NOMO-1 treated with dmso at 0.1 percent for 144 hours (cell line): ENCODE results near the gene MTA3.
"Not testable (repeated sequence)": the region's sequence is repeated elsewhere in the genome, so short reads cannot be mapped to it uniquely, and the experiment has no call there.

Source experiments
- DNase-seq: peaks from one replicate; lab custom pipeline; 2025; ENCODE audit not compliant: unreplicated experiment; lab: John Stamatoyannopoulos, UW

MTA3 gene

DNA sequence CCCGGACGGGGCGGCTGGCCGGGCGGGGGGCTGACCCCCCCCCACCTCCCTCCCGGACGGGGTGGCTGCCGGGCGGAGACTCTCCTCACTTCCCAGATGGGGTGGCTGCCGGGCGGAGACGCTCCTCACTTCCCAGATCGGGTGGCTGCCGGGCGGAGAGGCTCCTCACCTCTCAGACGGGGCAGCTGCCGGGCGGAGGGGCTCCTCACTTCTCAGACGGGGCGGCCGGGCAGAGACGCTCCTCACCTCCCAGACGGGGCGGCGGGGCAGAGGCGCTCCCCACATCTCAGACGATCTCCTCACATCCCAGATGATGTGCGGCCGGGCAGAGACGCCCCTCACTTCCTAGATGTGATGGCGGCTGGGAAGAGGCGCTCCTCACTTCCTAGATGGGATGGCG is 37.7 kb downstream of the MTA3 start:
- not testable (repeated sequence) for DNase-seq

- DNase-seq, result no peak
Observed at GRCh38 chr2:42607101-42607637, 38.7 kb downstream of the MTA3 start.

- no peak for DNase-seq
Observed at GRCh38 chr2:42613281-42614064, 45.0 kb downstream of the MTA3 start.

- no peak for DNase-seq
Observed at GRCh38 chr2:42614838-42615237, 46.4 kb downstream of the MTA3 start.

DNA sequence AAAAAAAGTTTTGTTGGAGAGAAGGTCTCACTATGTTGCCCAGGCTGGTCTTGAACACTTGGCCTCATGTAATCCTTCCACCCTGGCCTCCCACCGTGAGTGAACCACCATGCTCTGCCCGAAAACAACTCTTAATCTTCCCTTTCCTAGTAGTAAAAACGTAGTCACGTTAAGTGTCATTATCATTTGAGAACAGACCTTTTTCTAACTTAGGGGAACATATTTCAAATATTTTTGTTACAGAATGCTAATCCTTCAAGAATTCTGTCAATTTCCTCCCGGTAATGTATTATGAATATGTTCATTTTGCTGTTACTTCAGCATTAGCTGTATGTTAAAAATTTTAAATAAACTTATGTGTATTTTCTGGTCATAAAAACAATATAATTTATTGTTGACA is 49.7 kb downstream of the MTA3 start:
- no peak for DNase-seq

DNA sequence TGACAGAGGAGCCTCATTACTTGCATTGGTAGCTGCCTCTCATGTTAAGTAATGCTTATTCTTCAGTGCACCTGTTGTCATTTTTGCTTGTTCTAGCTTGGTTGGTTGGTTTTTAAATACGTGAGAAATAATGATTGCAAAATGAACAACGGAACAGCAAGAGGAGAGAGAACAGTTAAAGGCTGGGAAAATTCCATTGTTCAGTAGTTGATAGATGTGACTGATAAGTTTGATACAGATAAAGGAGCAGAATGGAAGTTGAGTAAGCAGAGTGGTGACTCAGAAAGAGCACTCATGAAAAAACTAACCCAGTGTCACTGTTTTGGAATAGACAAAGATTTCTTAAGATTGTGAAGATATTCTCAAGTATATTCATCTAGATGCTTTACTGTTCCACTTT is 50.5 kb downstream of the MTA3 start:
- DNase-seq, result no peak

DNA sequence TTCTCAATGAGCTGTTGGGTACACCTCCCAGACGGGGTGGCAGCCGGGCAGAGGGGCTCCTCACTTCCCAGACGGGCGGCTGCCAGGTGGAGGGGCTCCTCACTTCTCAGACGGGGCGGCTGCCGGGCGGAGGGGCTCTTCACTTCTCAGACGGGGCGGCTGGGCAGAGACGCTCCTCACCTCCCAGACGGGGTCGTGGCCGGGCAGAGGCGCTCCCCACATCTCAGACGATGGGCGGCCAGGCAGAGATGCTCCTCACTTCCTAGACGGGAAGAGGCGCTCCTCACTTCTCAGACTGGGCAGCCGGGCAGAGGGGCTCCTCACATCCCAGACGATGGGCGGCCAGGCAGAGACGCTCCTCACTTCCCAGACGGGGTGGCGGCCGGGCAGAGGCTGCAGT is 53.2 kb downstream of the MTA3 start:
- not testable (repeated sequence) for DNase-seq

DNA sequence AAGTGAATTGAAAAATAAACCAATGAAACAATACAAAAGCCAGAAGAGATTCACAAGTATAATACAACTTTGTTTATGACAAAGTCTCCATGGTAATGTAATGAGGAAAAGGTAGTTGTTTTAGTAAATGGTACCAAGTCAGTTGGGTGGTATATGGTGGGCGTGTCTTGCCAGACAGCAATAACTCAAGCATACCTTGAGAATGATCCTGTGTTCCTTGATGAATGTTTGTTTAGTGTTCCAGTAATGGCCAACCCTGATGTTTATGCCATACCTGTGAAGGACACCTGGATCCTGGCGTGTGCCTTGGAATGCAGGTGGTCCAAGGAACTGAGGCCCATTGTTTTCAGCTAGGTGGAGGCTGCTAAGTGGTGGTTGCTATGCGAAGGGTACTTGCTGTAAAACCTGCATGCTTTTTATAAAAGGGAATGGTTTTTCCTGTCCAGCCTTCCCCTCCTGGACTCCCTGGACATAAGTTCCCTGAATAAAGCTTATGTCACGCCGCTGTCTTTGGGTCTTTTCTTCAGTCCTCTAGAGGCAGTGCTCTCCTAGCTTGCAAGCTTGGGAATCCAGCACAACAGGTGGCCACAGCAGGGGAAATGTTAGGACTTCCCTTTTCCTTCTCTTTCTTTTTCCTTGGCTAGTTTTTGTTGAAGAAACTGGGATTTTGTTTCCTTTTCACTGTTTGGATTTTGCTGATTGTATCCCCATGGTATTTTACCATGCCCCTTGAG is 54.7 kb downstream of the MTA3 start:
- no peak for DNase-seq

- DNase-seq, result no peak
Observed at GRCh38 chr2:42624047-42624446, 55.6 kb downstream of the MTA3 start.

DNA sequence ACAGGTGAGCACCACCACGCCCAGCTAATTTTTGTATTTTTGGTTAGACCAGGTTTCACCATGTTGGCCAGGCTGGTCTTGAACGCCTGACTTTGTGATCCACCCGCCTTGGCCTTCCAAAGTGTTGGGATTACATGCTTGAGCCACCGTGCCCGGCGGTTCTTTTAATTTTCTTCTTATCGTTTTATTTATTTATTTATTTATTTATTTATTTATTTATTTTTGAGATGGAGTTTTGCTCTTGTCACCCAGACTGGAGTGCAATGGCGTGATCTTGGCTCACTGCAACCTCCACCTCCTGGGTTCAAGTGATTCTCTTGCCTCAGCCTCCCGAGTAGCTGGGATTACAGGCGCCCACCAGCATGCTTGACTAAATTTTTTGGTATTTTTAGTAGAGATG is 59.6 kb downstream of the MTA3 start:
- not testable (repeated sequence) for DNase-seq

DNA sequence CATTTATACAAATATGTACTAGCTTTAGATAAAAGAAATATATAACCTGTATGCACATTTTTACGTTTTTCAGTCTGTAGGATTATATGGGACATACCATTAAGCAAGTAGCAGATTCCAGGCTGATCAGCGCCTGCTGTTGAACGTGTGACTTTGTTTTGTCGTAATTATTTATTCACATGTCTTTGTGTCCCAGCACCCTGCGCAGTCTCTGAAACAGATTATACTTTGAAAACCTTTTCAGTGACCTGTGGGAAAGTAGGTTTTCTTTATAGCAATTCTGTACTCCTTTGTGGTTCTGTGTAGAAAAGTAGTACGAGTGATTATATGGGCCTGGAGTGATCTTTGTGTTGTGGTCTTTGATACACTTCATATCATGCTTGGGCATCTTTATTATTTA is 68.5 kb downstream of the MTA3 start:
- no peak for DNase-seq

DNA sequence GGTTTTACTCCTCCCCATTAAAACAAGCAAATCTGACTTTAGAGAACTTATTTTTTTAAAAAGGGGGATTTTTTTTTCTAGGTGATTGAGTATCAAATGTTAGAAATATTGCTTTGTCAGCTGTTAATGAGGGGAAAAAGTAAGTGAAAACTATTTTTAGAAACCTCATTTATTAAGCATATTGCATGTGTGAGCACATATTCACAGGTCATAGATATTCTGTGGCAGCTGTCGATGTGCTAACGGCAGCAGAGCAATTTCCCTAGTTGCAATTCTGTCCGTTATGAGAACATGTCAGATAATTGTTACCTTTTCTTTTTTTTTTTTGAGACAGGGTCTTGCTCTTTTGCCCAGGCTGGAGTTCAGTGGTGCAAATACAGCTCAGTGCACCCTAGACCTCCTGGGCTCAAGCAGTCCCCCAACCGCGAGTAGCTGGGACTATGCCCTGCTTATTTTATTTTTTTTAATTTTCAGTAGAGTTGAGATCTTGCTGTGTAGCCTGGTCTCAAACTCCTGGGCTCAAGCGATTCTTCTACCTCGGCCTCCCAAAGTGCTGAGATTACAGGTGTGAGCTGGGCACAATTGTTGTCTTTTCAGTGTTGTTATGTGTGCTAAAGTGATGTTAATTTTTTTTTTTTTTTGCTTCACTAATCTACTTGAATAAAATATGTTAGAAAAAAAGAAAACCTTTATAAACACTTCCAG is 69.8 kb downstream of the MTA3 start:
- no peak for DNase-seq

- no peak for DNase-seq
Observed at GRCh38 chr2:42639340-42640077, 71.1 kb downstream of the MTA3 start.

DNA sequence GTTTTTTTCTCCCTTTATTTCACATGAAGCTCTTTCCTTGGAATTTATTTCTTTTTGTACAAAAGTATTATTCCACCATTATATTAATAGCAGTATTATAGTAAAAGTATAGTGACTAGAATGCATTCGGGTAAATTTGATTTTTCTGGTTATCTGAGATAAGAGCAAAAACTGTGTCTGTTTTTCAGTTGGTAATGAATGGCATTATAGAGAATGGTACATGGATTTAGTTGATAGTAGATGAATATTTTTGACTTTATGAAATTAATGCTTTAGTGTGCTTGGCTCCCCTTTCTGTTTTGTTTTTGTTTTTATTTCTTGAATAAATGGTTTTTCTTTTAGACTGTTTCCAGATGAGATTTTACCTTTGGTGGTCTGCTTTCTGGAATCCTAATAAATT is 71.8 kb downstream of the MTA3 start:
- DNase-seq, result no peak

DNA sequence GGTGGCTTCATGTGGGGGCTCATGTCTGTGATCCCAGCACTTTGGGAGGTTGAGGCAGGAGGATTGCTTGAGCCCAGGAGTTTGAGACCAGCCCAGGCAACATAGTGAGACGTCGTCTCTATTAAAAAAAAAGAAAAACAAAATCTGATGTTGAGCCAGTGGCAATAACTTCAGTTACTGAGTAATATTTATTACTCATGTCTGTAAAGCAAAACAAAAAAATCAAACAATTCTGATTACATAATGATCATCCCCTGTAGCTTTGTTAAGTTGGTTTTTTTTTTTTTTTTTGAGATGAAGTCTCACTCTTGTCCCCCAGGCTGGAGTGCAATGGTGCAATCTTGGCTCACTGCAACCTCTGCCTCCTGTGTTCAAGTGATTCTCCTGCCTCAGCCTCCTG is 73.9 kb downstream of the MTA3 start:
- not testable (repeated sequence) for DNase-seq

DNA sequence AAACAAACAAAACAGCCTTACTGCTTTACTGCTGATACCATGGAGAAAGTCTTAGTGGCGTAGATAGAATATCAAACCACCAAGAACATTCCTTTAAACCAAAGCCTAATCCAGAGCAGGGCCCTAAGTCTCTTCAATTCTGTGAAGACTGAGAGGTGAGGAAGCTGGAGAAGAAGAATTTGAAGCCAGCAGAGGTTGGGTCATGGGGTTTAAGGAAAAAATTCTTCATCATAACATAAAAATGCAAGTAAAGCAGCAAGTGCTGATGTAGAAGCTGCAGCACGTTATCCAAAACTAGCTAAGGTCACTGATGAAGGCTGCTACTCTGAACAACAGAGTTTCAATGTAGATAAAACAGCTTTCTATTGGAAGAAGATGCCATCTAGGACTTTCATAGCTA is 77.1 kb downstream of the MTA3 start:
- DNase-seq, result no peak

DNA sequence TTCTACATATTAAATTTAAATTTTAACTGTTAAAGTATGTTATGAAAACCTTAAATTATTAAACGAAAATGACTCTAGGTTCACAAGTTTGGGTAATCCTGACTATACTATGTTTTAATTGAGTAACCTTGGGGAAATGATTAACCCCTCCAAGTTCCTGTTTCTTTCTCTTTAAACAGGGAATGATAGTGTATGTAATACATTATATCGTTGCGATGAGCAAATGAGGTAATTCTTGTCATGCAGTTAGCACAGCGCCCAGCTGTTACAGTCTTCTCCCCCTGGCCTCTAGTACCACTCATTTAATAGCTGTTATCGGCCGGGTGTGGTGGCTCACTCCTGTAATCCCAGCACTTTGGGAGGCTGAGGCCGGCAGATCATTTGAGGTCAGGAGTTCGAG is 80.4 kb downstream of the MTA3 start:
- peak; percentile 51 for DNase-seq

GRCh38 chr2:42651057-42651456 is 82.6 kb downstream of the MTA3 start:
- DNase-seq, result no peak

DNA sequence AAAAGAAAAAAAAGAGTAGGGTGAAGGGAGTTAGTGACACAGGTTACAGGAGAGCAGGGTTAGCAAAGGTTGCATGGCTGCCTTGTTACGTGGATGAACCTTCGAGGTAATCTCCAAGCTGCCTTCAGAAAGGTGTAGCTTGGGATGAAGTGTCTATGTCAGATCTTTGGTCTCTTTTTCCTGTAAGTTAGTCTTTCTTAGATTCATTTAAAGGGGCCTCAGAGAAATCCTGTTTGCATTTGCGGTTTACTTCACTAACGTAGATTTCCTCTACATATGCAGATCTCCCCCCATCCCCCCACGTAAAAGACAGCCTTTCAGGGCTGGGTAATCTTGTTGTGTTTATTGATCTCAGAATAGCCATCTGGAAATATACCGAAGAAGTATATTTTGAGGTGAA is 83.7 kb downstream of the MTA3 start:
- DNase-seq, result no peak

GRCh38 chr2:42653039-42653438 is 84.6 kb downstream of the MTA3 start:
- no peak for DNase-seq

- DNase-seq, result no peak
Observed at GRCh38 chr2:42653908-42654445, 85.5 kb downstream of the MTA3 start.
